ENCODE measurements around the gene MRGPRF. TPM values are rescaled to one million over a fixed set of nuclear protein-coding genes. Genes with fewer than 3 reads are reported as not detected.
A peak's percentile ranks its signal among the peaks of the same experiment; 100 is the strongest.

The MRGPRF gene
- total RNA-seq, 3 donors from 2014 or later (not counting 1 experiment from before 2014, with no cell fraction given), result not detected

- peaks cover 3% of the 10 kb centered on the region for H3K27me3 ChIP-seq (ENCODE audit: control insufficient read depth, insufficient read depth, low read length)
- no peak overlapping the region for H3K27ac ChIP-seq (ENCODE audit: low read length)
- DNase-seq (no peak), ATAC-seq (no peak)
- peaks cover 22% of the 10 kb centered on the region for H3K36me3 Mint-ChIP-seq
- H3K27ac Mint-ChIP-seq, result no peak overlapping the region
- no peaks in the 10 kb centered on the region for H3K4me1 Mint-ChIP-seq
- no peak overlapping the region for H3K4me3 ChIP-seq (ENCODE audit: low read length)
- H3K36me3 ChIP-seq (ENCODE audit: control insufficient read depth, insufficient read depth, low read length), result no peaks in the 10 kb centered on the region
- H3K9me3 ChIP-seq (ENCODE audit: control insufficient read depth, insufficient read depth, low read length), result no peaks in the 10 kb centered on the region
- intact Hi-C loops (cut with micrococcal nuclease), result no loop called here
- no peak overlapping the region for H3K4me3 Mint-ChIP-seq
- no peak for TF ChIP-seq CTCF (IDR thresholded peaks at IDR 0.05)
- peaks cover 3 to 9% of the 10 kb centered on the region in 2 donors for H3K9me3 Mint-ChIP-seq
- no peaks in the 10 kb centered on the region for H3K4me1 ChIP-seq (ENCODE audit: control insufficient read depth, insufficient read depth, low read length)
- H3K27me3 Mint-ChIP-seq (ENCODE audit: low read depth in 2 of 2), result peaks cover 17 to 52% of the 10 kb centered on the region in 2 donors
Observed at GRCh38 chr11:68987211-68987610, 25.8 kb downstream of the MRGPRF start.

GRCh38 chr11:68983801-68984200 lies 29.2 kb downstream of the MRGPRF start:
- DNase-seq (no peak), ATAC-seq (no peak)
- peaks cover 24% of the 10 kb centered on the region for H3K36me3 Mint-ChIP-seq
- intact Hi-C loops (cut with micrococcal nuclease), result no loop called here
- no peak overlapping the region for H3K4me3 Mint-ChIP-seq
- peaks cover 14 to 49% of the 10 kb centered on the region in 2 donors for H3K27me3 Mint-ChIP-seq (ENCODE audit: low read depth in 2 of 2)
- Histone ChIP-seq H3K9me3 (ENCODE audit: control insufficient read depth, insufficient read depth, low read length) (no peaks in the 10 kb centered on the region), H3K36me3 (ENCODE audit: control insufficient read depth, insufficient read depth, low read length) (no peaks in the 10 kb centered on the region), H3K27ac (ENCODE audit: low read length) (no peak overlapping the region), H3K27me3 (ENCODE audit: control insufficient read depth, insufficient read depth, low read length) (no peaks in the 10 kb centered on the region), H3K4me1 (ENCODE audit: control insufficient read depth, insufficient read depth, low read length) (no peaks in the 10 kb centered on the region), H3K4me3 (ENCODE audit: low read length) (no peak overlapping the region)
- H3K27ac Mint-ChIP-seq, result no peak overlapping the region
- TF ChIP-seq CTCF (IDR thresholded peaks at IDR 0.05), result no peak
- peaks cover 3 to 10% of the 10 kb centered on the region in 2 donors for H3K9me3 Mint-ChIP-seq
- 90% methylated on average over 4 of the region's 6 CpGs for WGBS (ENCODE audit: insufficient coverage)
- no peaks in the 10 kb centered on the region for H3K4me1 Mint-ChIP-seq

GRCh38 chr11:68982134-68982533 lies 30.9 kb downstream of the MRGPRF start:
- H3K4me1 ChIP-seq (ENCODE audit: control insufficient read depth, insufficient read depth, low read length), result no peaks in the 10 kb centered on the region
- Mint-ChIP-seq H3K36me3 (peaks cover 20% of the 10 kb centered on the region), H3K4me3 (no peak overlapping the region), H3K27me3 (ENCODE audit: low read depth in 2 of 2) (peaks cover 14 to 35% of the 10 kb centered on the region in 2 donors), H3K4me1 (no peaks in the 10 kb centered on the region), H3K9me3 (peaks cover 3 to 10% of the 10 kb centered on the region in 2 donors), H3K27ac (no peak overlapping the region)
- H3K27me3 ChIP-seq (ENCODE audit: control insufficient read depth, insufficient read depth, low read length), result no peaks in the 10 kb centered on the region
- no peak overlapping the region for H3K27ac ChIP-seq (ENCODE audit: low read length)
- intact Hi-C loops (cut with micrococcal nuclease), result no loop called here
- H3K36me3 ChIP-seq (ENCODE audit: control insufficient read depth, insufficient read depth, low read length), result no peaks in the 10 kb centered on the region
- no peaks in the 10 kb centered on the region for H3K9me3 ChIP-seq (ENCODE audit: control insufficient read depth, insufficient read depth, low read length)
- no peak overlapping the region for H3K4me3 ChIP-seq (ENCODE audit: low read length)
- TF ChIP-seq CTCF (IDR thresholded peaks at IDR 0.05), result no peak
- DNase-seq (no peak), ATAC-seq (no peak)
- 50% methylated on average over 1 of the region's 2 CpGs for WGBS (ENCODE audit: insufficient coverage)

- Mint-ChIP-seq H3K27me3 (ENCODE audit: low read depth in 2 of 2) (peaks cover 9 to 24% of the 10 kb centered on the region in 2 donors), H3K9me3 (peaks cover 0 to 6% of the 10 kb centered on the region in 2 donors), H3K4me1 (no peaks in the 10 kb centered on the region), H3K4me3 (no peak within 1 kb of the TSS), H3K36me3 (peaks cover 11% of the 10 kb centered on the region), H3K27ac (no peak within 1 kb of the TSS)
- ATAC-seq (no peak), DNase-seq (peak in 1 of 2 donors; percentile 7)
- no peak for TF ChIP-seq CTCF (IDR thresholded peaks at IDR 0.05)
- Histone ChIP-seq H3K27me3 (ENCODE audit: control insufficient read depth, insufficient read depth, low read length) (no peaks in the 10 kb centered on the region), H3K27ac (ENCODE audit: low read length) (no peak within 1 kb of the TSS), H3K9me3 (ENCODE audit: control insufficient read depth, insufficient read depth, low read length) (no peaks in the 10 kb centered on the region), H3K36me3 (ENCODE audit: control insufficient read depth, insufficient read depth, low read length) (no peaks in the 10 kb centered on the region), H3K4me1 (ENCODE audit: control insufficient read depth, insufficient read depth, low read length) (no peaks in the 10 kb centered on the region), H3K4me3 (ENCODE audit: low read length) (no peak within 1 kb of the TSS)
- 88% methylated on average over 8 of the region's 8 CpGs for WGBS (ENCODE audit: insufficient coverage)
- intact Hi-C loops (cut with micrococcal nuclease), result no loop called here
Observed at GRCh38 chr11:68980776-68981065, 32.3 kb downstream of the MRGPRF start, which contains the start of gene MRGPRD. TSS of gene MRGPRD (minus strand) at chr11:68980986. CDS start at chr11:68980986, 0 bp downstream.
